ENCODE measurements around the gene MYL6.

- TF ChIP-seq RAD21 (IDR thresholded peaks at IDR 0.05; ENCODE audit: low read depth) (no peak), YY1 (IDR thresholded peaks at IDR 0.05; ENCODE audit: low read depth) (no peak), TCF12 (IDR thresholded peaks at IDR 0.05; ENCODE audit: low read depth) (no peak), USF1 (IDR thresholded peaks at IDR 0.05) (no peak), CREB1 (IDR thresholded peaks at IDR 0.05; ENCODE audit: low read depth) (no peak), FOXM1 (IDR thresholded peaks at IDR 0.05; ENCODE audit: borderline replicate concordance, low read depth) (no peak), MAX (IDR thresholded peaks at IDR 0.05) (no peak), CEBPB (IDR thresholded peaks at IDR 0.05) (no peak), EGR1 (IDR thresholded peaks at IDR 0.05) (no peak), TEAD4 (IDR thresholded peaks at IDR 0.05) (no peak), EP300 (IDR thresholded peaks at IDR 0.05; ENCODE audit: borderline replicate concordance) (no peak), NFIC (IDR thresholded peaks at IDR 0.05) (peak; percentile 98)
- TF ChIP-seq, protein P1, sequence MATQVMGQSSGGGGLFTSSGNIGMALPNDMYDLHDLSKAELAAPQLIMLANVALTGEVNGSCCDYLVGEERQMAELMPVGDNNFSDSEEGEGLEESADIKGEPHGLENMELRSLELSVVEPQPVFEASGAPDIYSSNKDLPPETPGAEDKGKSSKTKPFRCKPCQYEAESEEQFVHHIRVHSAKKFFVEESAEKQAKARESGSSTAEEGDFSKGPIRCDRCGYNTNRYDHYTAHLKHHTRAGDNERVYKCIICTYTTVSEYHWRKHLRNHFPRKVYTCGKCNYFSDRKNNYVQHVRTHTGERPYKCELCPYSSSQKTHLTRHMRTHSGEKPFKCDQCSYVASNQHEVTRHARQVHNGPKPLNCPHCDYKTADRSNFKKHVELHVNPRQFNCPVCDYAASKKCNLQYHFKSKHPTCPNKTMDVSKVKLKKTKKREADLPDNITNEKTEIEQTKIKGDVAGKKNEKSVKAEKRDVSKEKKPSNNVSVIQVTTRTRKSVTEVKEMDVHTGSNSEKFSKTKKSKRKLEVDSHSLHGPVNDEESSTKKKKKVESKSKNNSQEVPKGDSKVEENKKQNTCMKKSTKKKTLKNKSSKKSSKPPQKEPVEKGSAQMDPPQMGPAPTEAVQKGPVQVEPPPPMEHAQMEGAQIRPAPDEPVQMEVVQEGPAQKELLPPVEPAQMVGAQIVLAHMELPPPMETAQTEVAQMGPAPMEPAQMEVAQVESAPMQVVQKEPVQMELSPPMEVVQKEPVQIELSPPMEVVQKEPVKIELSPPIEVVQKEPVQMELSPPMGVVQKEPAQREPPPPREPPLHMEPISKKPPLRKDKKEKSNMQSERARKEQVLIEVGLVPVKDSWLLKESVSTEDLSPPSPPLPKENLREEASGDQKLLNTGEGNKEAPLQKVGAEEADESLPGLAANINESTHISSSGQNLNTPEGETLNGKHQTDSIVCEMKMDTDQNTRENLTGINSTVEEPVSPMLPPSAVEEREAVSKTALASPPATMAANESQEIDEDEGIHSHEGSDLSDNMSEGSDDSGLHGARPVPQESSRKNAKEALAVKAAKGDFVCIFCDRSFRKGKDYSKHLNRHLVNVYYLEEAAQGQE (IDR thresholded peaks at IDR 0.05; ENCODE audit: low read depth), result no peak
These were observed 7.6 kb upstream of the MYL6 start for GRCh38 chr12:56150563-56150962.

All from Ishikawa (cell line).